ENCODE data around the gene TRIM65.
"Not testable (repeated sequence)": the region's sequence is repeated elsewhere in the genome, so short reads cannot be mapped to it uniquely, and the experiment has no call there.

Gene TRIM65

DNA sequence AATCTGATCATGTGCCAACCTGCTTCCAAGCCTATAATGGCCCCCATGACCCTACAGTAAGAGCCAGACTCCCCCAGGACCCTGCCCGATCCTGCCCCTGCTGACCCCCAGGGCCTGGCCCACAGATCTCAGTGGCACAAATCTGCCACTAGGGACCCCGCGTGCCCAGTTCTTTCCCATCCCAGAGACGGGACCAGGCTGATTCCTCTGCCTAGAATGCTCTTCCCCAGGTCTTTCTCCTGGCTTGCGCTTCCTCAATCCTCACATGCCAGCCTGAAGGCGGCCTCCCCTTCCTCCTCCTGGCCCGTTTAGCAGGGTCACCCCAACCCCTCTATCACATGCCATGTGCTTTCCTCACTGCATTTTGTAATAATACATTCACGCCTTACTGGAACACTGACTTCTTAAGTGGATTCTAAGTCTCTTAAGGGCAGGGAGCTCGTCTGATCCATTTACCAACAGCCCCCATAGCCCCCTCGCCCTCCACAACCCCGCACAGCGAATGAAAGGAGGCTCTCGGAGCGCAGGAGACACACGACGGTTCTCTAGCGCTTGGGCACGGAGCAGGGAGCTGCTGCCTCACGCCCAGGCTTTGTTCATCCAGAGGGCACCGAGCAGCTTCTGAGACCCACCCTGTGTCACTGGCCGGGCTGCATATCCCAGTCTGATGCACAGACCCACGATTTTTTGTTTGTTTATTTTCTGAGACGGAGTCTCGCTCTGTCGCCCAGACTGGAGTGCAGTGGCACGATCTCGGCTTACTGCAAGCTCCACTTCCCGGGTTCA is 1.2 kb downstream of the TRIM65 start:
- DNase-seq, result no peak

DNA sequence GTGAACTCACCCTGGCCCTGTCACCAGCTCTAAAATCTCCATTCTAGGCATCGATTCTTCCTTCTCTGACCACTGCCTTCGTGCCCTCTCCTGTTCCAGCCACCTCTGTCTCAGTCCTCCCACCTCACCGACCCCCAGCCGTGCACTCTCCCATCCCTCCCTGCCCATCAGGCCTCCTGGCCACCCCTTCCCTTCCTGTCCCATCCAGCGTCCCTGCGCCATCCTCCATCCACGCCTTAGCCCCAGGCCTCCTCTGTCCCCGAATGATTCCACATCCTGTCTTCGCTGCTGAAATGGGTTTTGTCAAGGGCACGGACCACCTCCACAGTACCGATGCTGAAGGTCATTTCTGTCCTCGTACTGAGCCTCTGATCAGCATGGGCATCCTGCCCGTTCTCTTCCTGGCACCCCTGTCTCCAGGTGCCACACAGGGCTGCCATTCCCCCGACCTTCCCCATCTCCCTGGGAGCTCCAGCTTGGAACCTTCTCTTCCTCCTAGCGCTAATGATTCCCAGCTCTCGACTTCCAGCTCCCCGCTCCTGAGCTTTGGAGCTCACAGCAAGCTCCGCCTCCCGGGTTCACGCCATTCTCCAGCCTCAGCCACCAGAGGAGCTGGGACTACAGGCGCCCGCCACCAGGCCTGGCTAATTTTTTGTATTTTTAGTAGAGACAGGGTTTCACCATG is 2.6 kb downstream of the TRIM65 start:
- DNase-seq, result no peak

DNA sequence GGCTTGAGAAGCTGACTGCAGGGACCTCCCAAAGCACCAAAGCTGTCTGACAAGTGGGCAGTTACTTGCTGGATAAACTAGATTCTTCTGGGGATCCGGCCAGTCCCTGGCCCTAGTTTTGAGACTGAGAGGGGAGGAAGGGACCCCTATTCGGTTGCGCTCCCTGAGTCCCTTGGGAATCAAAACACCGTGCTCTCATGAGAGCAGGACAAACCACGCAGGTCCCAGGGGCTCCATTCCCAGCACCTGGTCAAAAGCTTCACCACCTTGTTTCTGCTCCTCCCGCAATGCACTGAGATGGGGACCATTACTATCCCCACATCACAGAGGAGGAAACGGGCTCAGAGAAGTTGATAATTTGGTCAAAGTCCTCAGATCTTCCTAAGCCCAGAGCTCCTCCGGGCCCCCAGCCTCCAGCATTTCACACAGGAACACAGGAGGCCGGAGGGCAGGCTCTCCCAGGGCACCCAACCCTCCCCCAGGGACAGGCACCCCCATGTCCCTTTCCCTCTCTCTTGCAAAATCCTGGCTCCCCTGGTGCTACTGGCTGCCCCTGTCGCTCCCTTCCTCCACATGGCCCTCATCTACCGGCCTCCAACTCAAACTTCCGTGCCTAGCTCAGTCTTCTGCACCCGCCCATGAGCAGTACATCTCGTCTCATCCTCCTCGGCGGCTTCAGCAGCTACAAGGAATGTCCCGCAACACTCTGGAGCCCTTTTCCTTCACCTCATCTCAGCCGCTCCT is 3.3 kb downstream of the TRIM65 start:
- no peak for DNase-seq

DNA sequence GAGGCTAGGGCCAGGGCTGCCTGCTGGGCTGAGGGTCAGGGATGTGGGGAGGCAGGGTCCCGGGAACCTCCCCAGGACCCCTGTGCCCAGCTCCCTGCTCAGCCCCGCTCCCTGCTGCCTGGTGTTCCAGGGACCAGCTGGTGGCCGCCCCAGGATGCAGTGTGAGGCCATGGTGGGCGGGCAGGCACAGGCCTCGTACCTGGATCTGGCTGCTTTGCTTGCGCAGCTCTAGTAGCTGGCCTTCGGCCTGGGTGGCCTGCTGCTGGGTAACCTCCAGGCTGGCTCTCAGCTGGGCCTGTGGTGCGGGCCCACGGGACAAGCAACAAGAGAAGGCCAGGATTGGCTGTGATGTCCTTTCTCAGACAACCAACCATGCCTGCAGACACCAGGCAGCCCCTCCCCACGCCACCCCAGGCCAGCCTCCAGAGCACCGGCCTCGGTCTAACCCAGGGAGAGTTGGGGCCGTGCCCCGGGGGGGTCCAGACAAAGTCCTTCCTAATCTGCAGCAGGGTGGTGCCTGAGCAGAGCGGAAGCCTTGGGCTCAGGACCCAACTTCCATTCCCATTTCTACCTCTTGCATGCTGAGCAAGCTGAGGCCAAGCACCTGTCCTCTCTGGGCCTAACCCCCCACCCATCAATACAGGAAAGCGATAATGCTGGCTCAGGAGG is 4.1 kb downstream of the TRIM65 start:
- no peak for DNase-seq

DNA sequence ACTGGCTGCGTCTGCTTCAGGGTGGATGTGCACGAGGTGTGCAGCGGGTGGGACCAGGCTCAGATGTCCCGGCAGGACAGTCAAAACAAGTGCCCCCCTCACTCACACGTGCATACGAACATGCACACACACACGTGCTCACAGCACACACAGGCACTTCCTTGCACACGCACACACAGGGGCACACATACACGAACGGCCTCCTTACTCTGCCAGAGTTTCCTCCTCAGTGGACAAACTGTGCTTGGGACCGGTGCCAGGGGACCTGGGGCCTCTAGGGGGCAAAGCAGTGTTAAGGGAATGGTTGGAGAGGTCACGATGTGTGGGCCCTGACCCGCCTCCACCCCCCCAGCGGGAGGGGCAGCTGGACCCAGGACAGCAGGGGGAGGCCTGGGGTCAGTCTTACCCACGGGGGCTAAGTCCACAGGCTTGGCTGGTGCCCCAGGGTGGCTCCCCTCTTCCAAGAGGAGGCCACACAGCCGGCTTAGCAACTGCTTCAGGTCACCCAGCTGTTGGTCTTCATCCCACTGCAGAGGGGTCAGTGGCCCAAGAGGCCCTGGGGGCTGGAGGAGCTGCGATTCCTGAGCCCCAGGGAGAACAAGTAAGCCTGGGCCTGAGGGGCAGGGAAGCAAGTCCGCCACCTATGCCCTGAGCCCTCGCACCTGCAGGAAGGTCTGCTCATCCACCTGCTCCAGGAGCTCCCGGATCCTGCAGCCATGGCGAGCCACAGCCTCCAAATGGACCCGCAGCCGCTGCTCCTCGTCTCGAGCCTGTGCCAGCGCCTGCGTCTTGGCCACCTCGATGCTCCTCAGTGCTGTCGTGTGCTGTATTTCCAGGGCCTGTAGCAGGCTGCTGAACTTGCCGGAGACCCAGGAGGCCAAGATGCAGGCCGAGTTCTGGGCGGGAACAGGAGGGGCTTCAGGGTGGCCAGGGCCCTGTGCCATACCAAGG is 4.9 kb downstream of the TRIM65 start:
- DNase-seq, result no peak

DNA sequence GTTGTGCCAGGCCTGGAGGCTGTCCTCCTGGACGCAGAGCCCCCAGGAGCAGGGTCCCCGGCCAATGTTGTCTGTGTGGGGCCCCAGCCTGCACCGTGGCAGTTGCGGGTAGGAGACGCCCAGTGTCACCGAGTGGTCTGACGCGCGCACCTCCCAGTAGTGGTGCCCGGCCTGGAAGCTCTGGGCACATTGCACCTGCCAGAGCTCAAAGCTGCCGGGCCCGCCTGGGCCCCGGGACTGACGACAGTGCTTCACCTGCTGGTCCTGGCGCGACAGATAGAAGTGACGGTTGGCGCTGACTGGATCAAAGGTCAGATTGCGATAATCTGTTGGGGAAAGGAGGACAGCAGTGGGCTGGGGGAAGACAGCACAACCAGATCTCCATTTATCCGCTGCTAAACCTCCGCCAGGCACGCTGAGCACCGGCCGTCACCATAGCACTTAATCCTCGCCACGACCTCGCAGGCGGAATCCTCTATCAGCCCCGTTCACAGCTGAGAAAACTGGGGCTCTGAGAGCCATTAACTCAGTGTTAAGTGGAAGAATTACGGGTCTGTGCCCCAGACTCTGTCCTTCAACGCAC is 5.6 kb downstream of the TRIM65 start:
- no peak for DNase-seq

DNA sequence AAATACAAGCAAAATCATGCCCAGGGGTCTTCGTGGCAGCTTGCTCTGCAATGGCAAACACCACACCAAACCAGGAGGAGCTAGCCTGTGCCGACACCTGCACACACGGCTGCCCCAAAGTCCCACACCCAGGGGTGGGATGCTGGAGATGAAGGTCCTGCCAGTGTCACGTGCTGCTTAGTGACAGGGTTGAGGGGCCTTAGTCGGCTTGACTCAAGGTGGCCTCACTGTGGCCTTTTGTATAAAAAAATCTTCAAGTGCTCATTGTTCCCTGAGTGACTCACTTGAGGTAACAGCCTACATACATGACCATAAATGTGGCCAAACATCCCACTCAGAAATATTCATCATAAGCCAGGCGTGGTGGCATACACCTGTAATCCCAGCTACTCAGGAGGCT is 7.3 kb downstream of the TRIM65 start:
- DNase-seq, result no peak

DNA sequence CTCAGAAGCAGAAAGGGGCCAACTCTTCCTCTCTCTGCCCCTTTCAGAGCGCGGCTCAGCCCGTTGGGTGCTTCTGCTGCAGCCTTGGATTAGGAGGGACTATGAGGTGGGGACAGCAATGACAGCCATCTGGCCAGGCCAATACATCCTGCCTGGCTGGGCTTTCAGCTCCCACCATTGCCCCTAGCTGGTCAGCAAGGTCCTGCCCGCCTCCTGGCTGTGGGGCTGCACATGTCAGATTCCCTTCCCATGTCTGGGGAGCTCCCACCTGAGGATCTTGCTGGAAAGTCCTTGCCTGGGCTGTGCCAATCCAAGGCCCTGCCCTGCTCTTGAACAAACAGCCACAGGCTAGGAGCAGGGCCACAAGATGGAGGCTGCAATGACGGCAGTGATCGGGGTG is 8.3 kb downstream of the TRIM65 start:
- no peak for DNase-seq

DNA sequence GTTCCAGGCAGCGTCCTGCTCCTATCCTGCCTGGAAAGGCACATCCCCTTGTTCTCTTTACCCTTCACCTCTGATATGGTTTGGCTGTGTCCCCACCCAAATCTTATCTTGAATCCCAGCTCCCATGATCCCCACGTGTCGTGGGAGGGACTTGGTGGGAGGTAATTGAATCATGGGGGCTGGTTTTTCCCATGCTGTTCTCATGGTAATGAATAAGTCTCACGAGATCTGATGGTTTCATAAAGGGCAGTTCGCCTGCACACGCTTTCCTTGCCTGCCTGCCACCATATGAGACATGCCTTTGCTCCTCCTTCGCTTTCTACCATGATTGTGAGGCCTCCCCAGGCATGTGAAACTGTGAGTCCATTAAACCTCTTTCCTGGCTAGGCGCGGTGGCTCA is 10.9 kb downstream of the TRIM65 start:
- not testable (repeated sequence) for DNase-seq

DNA sequence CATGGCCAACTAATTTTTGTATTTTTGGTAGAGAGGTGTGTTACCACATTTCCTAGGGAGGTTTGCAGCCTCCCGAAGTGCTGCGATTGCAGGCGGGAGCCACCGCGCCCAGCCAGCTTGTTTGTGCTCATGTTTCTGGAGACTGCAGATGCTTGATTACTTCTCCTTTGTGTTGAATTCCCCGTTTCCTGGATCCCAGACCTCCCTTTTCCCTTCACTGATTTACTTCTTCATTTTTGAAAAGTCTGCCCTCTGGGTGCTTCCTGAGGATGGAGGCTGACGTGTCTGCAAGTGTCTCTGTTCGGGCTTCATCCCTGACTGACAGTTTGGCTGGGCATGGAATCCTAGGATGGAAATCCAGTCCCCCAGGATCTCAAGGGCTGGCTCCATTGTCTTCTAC is 11.3 kb downstream of the TRIM65 start:
- DNase-seq, result no peak

DNA sequence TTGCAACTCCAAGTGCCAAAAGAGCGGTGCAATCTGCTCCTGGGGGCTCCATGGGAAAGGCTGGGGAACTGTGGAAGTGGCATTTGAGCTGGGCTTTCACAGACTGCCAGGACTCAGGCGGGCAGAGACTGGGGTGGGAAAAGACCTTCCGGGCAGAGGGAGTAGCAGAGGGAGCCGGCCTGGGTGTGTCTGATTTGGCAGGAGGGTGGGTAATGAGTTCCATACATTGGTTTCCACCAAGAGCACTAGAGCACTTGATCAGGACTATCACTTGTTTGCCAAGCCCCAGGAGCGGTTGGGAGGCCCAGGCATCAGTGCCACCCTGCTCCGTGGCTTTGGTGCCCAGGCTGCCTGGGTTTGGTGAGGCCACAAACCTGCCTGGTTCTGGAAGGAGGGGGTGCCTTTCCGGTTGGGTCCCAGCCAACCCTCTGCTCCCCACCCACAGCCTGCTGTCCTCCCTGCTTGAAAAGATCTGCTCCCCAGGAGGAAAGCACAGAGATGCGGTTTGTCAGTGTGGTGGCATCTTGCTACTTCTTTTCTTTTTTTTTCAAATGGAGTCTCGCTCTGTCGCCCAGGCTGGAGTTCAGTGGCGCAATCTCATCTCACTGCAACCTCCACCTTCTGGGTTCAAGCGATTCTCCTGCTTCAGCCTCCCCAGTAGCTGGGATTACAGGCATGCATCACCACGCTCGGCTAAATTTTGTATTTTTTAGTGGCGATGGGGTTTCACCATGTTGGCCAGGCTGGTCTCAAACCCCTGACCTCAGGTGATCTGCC is 14.9 kb downstream of the TRIM65 start:
- DNase-seq, result no peak

DNA sequence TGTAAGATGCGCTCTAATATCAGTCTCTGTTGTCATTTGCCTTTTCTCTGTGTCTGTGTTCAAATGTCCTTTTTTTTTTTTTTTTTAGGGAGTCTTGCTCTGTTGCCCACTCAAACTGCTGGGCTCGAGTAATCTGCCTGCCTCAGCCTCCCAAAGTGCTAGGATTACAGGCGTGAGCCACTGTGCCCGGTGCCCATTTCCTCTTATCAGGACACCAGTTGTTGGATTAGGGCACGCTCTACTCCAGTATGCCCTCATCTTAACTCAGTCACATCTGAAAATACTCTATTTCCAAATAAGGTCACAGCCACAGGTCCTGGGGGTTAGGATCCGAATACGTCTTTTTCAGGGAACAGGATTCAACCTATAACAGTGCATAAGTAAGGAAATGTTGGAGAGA is 16.5 kb downstream of the TRIM65 start:
- DNase-seq, result no peak

DNA sequence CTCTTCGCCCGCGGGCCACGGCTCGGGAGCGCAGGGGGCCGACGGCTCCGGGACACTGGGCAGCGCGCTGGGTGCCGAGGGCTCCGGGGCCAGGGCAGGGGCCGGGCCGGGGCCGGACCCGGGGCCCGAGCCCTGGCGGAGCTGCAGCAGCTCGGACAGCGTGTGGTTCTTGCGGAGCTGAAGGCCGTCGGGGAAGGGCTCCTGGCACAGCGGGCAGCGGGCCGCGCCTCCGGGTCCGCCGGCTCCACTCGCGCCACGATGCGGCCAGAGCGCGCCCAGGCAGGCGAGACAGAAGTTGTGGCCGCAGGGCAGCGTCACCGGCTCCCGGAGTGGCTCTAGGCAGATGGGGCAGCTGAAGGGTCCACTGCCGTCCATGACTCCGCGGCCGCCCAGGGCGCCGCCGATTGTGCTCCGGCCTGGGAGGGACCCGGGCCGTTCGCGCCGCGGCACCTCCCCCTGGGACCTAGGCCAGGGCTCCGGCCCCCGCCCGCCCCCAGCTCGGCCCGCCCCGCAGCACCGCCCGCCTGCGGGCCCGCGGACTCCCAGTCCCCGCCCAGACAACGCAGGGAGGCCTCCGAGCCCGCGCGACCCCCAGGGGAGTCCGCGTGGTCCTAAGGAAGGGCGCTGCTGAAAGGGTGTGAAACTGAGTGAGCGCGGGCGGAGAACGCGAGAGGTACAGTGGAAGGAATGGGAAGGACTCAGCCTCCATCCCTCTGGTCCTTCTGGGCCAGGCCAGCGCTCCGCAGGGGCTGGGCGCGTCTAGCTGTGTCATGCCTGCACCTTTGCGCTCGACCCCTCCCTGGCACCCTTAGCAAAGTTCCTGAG is 18.4 kb downstream of the TRIM65 start, which contains the start of gene TRIM47:
TSS of gene TRIM47 (minus strand) at position 408 of the 825 bp plus-strand sequence. CDS start at position 375, 33 bp downstream.
- no peak for DNase-seq

DNA sequence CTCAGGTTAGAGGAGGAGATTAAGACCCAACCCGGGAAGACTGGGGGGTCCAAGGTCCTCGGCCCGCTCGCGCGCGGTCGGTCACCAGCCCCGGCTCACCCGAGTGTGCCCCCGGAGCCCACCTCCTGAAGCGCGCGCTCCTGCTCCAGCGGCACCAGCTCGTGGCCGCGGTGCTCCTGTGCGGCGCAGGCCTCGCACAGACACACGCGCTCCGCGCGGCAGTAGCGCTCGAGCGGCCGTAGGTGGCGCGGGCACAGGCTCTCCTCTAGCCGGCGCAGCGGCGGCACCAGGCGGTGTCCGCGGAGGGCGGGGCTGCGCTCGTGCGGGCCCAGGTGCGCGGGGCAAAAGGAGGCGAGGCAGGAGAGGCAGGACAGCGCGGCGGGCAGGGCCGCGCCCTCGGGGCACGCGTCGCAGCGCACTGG is 19.0 kb downstream of the TRIM65 start:
- peak; percentile 63 to 69 for DNase-seq

DNA sequence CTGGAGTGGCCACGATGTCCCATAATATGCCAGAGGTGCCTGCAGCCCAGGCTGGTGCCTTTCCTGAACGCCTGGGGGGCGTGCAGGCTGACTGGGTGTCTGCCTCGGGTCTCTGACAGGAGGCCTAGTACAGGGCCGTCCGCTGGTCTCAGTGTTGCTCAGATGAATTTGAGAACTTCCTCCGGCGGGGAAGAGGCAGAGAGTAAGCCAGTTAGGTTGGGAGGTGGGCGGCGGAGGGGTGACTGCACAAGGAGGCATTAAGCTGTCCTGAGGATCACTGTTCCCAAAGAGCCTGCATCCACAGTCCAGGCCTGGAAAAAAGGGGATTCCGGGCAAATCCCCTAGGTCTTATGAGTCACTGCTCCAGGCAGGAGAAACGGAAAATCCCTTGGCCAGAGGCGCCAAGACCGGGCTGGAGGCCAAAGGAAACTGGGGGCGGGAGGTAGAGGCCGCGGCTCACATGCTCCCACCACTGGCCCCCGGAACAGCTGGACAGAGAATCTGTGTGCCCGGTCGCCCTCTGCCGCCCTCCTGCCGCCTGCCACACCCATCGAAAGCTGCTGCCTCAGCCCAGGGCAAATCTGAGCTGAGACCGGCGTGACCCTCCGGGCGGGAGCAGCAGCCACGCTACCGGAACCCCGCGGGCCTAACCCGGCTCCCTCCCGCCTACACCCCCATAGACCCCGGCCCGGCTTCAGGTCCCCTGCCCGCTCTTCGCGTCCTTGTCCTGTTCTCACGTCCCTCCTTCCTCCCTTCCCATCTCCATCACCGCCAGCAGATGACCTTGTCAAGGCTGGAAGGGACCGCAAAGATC is 19.6 kb downstream of the TRIM65 start:
- DNase-seq, result peak; percentile 27 to 39

DNA sequence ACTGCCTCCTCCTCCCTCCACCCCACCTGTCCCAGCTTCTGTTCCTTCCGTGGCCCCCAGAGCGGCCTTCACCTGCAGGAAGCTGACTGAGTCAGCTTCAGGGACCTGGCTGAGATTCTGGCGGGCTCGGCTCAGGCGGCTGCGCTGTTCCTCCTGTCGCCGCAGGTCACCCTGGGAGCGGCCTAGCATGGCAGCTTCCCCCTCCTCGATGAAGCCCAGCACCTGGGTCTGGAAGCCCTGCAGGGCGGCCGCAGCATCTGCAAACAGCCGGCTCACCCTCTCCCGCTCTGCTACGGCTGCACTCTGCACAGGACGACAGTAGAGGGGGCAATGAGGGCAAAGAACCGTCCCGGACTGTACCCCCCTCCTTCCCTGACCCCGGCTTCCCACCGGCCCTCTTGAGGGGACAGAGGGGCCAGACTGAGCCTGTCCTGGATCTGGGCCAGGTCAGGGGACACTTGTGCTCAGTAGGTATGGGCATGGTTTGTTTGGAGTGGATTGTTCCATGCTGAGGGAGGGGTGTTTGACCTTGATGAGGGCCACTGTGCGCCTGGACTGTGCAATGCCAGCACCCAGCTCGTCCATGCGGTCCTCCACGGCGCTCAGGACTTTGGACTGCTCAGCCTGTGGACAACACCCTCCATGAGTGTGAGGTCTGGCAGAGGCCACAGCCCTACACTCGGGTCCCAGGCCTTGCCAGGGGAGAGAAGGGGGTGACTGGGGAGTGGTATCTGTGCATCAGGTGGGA is 20.4 kb downstream of the TRIM65 start:
- peak; percentile 55 to 76 for DNase-seq

DNA sequence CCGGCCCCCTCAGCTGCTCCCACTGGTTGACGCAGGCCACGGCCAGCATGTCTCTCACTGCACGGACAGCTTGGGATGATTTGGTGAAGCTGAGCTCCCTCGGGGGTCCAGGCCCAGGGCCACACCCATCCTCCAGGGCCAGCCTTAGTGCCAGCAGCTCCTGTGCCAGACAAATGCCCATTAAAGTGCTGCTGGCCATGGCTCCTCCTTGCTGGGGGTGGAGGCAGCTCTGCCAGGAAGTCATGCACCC is 20.9 kb downstream of the TRIM65 start:
- DNase-seq, result no peak

DNA sequence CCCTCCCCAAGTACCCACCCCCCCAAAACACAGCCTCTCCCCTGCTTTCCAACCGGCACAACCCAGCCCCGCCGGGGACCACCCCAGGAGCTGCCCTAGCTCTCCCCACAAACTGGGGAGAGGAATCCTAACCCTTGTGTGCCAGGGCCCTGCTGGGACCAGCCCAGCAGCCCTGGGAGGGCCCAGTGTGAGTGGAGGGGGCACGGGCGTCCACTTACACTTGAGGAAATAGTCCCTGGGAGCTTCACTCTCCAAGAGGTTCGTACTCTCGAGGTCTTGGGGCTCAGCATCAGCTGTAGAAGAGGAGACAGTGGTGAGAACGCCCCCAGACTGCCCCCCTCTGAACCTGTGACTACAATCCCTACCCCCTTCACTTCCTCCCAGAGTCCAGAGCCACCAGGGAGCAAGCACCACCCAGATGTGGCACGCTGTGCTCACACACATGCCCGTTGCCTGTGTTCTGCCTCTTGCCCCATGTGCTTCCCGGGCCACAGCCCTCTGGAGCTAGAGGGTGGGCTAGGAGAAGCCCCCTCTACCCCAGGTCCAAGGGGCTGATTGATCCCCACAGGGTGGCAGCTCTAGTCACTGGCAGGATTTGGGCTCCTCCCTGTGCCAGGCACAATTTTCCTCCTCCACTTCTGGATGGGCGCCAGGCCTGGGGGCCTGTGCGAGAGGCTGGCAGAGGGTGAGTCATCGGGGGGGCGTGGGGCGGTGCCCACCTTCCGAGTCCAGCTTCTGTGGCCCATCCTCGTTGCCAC is 21.4 kb downstream of the TRIM65 start:
- DNase-seq, result no peak

Measured in stimulated activated CD4-positive, alpha-beta T cell treated with anti-CD3 and anti-CD28 coated beads, Interleukin-4, amount 100 ng/mL, for 4 hours (primary cell).